SH-SY5Y (cell line): ENCODE measurements around the gene RFNG.

ENCODE experiments used
- GATA2 ChIP-seq: IDR thresholded peaks from 2 replicates; pipeline ENCODE4 v1.6.1; 2011; ENCODE audit warnings: mild to moderate bottlenecking, low read depth, low read length
- GATA3 ChIP-seq: IDR thresholded peaks from 2 replicates; pipeline ENCODE4 v1.6.1; 2011; ENCODE audit warnings: low read depth, mild to moderate bottlenecking, low read length, moderate library complexity

DNA sequence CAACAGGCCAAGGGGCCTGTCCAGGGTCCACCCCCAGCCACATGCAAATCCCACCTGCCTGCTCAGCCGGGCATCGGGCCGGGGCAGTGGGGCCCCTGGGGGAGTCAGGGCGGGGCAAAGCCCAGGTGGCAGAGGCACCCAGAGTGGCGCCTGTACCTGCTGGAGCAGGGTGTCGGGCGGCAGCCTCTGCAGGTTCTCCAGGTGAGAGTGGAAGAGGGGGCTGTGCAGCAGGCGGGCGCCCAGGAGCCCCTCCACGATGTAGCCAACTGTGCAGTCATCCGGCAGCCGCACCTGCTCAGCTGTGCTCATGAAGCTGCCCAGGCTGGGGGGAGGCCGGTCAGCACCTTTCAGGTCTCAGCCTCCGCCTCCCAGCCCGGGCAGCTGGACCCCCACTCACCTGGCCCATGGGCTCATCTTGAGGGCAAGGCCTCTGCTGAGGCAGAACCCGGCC is 2.1 kb downstream of the RFNG start:
- no peak for TF ChIP-seq GATA2
- no peak for TF ChIP-seq GATA3
